ENCODE measurements around the gene SSBP2.

- no peak for TF ChIP-seq EZH2 (IDR thresholded peaks at IDR 0.05; ENCODE audit: borderline replicate concordance, low read depth, low read length, severe bottlenecking)
- no peak for TF ChIP-seq CTCF (IDR thresholded peaks at IDR 0.05; ENCODE audit: borderline replicate concordance, extremely low read depth, low read length, poor library complexity, severe bottlenecking)
Measured at GRCh38 chr5:81482595-81482994, 268.3 kb downstream of the SSBP2 start.
